NB4 (cell line): Measurements from ENCODE around the gene TDG.

ENCODE experiments used
- MYC ChIP-seq: IDR thresholded peaks from 2 replicates; pipeline ENCODE4 v1.6.1; 2011; ENCODE audit warnings: low read depth, low read length
- POLR2A ChIP-seq: IDR thresholded peaks from 2 replicates; pipeline ENCODE4 v1.6.1; 2011; ENCODE audit warnings: mild to moderate bottlenecking; ENCODE audit not compliant: insufficient read length; ENCODE audit errors: extremely low read depth
- TF ChIP-seq, protein P1 (sequence below): IDR thresholded peaks from one replicate; pipeline ENCODE4 v1.5.1; 2012; ENCODE audit warnings: low read depth, low read length
- TF ChIP-seq, protein P2 (sequence below): IDR thresholded peaks from 2 replicates; pipeline ENCODE4 v1.6.1; 2011; ENCODE audit warnings: low read depth, low read length

DNA sequence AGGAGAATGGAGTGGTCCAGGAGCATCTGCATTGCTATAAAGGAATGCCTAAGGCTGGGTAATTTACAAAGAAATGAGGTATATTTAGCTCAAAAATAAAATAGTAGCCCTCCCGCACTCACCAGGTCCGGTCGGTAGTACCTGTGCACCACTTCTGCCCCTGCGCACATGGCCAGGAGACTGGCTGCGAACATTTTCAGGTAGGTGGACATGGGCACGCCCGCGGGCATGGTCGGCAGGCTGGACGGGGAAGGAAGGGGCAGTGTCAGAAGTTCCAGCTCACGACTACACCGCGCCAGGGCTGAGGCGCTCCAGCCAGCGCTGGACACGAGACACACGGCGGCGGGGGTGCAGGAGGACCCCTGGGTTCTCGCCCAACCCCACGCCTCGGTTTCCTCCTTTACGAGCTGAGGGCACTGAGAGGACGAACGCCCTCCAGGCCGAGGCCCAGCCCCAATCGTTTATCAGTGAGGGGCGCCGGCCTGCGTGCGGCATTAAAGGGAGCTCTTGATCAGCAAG, 9.1 kb upstream of the TDG start:
- TF ChIP-seq, protein P1, sequence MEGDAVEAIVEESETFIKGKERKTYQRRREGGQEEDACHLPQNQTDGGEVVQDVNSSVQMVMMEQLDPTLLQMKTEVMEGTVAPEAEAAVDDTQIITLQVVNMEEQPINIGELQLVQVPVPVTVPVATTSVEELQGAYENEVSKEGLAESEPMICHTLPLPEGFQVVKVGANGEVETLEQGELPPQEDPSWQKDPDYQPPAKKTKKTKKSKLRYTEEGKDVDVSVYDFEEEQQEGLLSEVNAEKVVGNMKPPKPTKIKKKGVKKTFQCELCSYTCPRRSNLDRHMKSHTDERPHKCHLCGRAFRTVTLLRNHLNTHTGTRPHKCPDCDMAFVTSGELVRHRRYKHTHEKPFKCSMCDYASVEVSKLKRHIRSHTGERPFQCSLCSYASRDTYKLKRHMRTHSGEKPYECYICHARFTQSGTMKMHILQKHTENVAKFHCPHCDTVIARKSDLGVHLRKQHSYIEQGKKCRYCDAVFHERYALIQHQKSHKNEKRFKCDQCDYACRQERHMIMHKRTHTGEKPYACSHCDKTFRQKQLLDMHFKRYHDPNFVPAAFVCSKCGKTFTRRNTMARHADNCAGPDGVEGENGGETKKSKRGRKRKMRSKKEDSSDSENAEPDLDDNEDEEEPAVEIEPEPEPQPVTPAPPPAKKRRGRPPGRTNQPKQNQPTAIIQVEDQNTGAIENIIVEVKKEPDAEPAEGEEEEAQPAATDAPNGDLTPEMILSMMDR: no peak
- TF ChIP-seq, protein P2, sequence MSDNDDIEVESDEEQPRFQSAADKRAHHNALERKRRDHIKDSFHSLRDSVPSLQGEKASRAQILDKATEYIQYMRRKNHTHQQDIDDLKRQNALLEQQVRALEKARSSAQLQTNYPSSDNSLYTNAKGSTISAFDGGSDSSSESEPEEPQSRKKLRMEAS: peak; percentile 37
- TF ChIP-seq POLR2A: no peak
- 0 out of 2 replicates have a peak, but pooled peaks have one; percentile 2 for TF ChIP-seq MYC
